MM.1S (cell line): ENCODE measurements around the gene MAGI3.

Source experiments
- CTCF ChIP-seq: fragments of 300-600 bp; sonication (generic); IDR thresholded peaks from 2 replicates; pipeline ENCODE4 v1.5.1; 2016; ENCODE audit warnings: antibody characterized with exemption, low read length, mixed read lengths
- EZH2phosphoT487 ChIP-seq: fragments of 300-600 bp; sonication (generic); IDR thresholded peaks from 2 replicates; pipeline ENCODE4 v1.6.1; 2018; ENCODE audit warnings: antibody characterized with exemption, low read length

DNA sequence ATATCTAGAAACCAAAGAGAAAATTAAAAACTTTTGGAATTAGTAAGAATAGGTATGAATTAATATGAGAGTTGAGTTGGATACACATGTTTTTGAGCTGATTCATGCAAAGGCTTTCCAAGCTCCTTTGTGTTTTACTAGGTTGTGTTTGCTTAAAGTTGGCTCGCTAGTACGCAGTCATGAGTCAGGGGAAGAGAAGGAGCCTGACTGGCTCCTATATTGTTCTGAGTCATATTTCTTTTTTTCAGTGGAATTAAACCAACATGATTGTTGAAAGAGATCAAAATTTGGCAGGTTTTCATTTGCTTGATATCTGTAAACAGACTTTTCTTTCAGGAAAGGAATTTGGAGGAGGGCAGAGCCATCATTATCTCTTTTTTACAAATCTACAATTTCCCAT is 66.7 kb downstream of the MAGI3 start:
- TF ChIP-seq CTCF (no peak), EZH2phosphoT487 (no peak)
